Islet precursor cell (in vitro differentiated cells): ENCODE results near the gene TWNK.

Experiments used
- DNase-seq: peaks from one replicate; pipeline ENCODE4 v3.0.0-alpha.2; 2018

Gene TWNK

GRCh38 chr10:100998183-100998990 is 11.0 kb downstream of the TWNK start:
- DNase-seq = peak; percentile 89

- DNase-seq = peak; percentile 87
Measured at GRCh38 chr10:100998991-100999741, 11.8 kb downstream of the TWNK start.

GRCh38 chr10:100999742-101000126 is 12.4 kb downstream of the TWNK start, which contains the start of gene LZTS2:
Gene LZTS2 (plus strand): TSS chr10:100999808. CDS start chr10:101002539, 2,731 bp downstream.
- no peak for DNase-seq

DNA sequence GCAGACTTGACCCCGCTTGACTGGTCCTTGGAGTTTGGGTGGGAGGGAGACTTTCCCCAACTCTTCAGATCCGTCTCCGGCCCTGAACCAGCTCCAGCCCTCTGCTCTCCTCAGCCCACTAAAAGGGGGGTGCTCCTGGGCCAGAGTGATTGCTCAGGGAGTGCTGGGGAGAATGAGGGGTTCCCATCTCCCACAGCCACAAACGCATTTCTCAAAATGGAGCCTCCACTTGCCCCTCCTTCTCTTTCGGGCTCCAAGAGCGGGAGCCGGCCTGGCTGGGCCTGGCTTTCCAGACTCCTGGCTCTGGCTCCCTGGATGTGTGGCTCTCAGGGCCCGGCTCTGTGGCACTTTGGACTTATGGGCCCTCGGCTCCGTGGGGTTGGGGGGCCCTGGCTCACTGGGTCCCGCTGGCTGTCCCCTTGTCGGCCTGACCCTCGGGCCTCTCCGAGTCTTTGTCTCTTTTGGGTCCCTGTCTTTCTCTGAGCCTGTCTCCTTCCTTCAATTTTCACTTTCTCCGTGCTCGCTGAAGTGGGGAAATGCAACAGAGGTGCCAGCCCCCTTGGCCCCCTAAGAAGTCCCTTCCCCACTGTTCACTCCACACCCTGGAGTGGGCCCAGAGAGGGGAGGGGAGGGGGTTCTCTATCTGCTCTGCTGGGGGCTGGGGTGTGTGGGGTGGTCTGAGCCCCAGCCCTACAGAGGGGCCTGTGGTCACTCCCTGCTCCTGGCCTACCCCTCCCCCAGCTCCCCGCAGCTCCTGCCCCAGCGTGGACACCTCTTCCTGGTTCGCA is 13.0 kb downstream of the TWNK start:
- peak; percentile 71 for DNase-seq

DNA sequence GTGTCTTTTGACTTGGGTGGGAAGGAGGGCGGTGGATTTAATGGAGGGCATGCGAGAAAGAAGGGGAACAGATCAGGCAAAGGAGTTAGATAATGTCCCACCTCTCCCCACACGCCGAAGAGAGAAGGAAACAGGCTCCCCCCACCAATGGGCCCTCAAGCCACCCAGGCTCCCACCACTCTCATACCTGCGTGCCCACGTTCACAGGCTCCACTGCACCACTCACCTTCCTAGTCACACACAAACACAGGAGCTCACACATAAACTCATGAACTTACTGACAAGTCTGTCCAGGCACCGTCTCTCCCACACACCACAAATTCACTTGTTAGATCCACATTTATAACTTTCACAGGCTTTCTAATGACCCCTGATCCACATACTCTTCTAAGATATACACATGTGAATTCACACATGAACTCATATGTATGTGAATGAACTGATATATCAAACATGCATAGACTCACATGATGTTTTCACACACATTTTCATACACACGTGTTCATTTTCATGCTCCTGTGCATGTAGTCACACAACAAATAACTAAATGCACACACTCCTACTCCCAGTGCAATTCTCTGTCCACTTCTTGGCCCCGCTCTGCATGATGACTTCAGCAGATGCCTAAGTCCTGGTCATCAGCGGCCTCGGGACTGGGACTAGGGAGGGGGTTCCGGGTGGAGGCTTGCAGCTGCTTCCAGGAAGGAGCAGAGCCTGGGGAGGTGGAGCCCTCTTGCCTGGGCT is 13.7 kb downstream of the TWNK start:
- peak; percentile 87 for DNase-seq

DNA sequence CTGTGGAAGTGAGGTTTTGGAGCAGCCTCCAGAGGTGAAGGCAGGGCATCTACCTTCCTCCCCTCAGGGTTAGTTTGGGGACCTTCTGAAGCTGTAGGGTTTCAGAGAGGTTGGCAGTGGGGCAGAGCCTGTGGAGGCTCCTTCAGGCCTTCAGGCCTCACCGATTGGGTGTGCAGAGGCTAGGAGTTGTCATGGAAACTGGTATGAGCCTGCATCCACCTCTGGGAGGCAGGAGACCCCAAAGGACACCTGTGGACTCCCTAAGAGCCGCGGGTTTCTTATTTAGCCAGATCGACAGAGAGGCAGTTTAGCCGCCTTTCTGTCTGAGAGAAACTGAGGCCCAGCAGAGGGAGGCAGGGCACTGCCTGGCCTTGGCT is 14.3 kb downstream of the TWNK start:
- DNase-seq = no peak

DNA sequence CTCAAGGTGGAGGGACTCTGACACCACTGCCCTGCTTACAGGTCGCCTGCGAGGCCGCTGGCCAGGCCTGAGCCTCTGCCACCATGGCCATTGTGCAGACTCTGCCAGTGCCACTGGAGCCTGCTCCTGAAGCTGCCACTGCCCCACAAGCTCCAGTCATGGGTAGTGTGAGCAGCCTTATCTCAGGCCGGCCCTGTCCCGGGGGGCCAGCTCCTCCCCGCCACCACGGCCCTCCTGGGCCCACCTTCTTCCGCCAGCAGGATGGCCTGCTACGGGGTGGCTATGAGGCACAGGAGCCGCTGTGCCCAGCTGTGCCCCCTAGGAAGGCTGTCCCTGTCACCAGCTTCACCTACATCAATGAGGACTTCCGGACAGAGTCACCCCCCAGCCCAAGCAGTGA is 15.1 kb downstream of the TWNK start:
- no peak for DNase-seq

- DNase-seq = no peak
Measured at GRCh38 chr10:101003639-101004206, 16.4 kb downstream of the TWNK start.

- no peak for DNase-seq
Measured at GRCh38 chr10:101005361-101005760, 18.0 kb downstream of the TWNK start.

DNA sequence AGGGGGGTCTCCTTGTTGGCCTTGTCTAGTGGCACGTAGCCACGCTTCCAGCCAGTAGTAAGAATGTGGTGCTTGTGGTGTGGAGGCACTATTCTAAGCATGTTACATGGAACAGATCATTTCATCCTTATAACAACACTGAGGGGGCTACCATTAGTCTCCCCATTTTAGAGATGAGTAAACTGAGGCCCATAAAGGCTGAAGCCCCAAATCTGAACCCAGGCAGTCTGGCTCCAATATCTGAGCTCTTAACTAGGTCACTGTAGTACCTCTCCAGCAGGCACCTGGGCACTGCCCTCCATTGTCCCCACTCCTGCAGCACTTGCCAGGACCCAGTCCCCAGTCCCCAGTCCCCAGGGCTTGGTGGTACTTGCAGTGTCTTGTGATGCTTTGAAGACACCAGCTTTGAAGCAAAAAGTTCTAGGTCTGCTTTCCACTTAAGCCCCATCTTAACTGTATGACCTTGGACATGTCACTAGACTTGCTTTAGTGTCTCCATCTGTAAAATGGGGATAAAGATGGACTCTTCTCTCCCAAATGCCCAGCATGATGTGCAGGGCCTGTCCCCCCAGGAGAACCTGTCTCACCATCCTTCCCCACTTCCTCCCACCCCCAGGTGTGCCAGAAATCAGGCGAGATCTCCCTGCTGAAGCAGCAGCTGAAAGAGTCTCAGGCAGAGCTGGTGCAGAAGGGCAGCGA is 18.7 kb downstream of the TWNK start:
- no peak for DNase-seq

DNA sequence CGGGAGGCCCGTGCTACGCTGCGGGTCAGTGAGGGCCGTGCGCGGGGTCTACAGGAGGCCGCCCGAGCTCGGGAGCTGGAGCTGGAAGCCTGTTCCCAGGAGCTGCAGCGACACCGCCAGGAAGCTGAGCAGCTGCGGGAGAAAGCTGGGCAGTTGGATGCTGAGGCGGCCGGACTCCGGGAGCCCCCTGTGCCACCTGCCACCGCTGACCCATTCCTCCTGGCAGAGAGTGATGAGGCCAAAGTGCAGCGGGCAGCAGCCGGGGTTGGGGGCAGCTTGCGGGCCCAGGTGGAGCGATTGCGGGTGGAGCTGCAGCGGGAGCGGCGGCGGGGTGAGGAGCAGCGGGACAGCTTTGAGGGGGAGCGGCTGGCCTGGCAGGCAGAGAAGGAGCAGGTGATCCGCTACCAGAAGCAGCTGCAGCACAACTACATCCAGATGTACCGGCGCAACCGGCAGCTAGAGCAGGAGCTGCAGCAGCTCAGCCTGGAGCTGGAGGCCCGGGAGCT is 19.3 kb downstream of the TWNK start:
- DNase-seq = no peak

GRCh38 chr10:101007099-101007711 is 19.9 kb downstream of the TWNK start:
- no peak for DNase-seq

DNA sequence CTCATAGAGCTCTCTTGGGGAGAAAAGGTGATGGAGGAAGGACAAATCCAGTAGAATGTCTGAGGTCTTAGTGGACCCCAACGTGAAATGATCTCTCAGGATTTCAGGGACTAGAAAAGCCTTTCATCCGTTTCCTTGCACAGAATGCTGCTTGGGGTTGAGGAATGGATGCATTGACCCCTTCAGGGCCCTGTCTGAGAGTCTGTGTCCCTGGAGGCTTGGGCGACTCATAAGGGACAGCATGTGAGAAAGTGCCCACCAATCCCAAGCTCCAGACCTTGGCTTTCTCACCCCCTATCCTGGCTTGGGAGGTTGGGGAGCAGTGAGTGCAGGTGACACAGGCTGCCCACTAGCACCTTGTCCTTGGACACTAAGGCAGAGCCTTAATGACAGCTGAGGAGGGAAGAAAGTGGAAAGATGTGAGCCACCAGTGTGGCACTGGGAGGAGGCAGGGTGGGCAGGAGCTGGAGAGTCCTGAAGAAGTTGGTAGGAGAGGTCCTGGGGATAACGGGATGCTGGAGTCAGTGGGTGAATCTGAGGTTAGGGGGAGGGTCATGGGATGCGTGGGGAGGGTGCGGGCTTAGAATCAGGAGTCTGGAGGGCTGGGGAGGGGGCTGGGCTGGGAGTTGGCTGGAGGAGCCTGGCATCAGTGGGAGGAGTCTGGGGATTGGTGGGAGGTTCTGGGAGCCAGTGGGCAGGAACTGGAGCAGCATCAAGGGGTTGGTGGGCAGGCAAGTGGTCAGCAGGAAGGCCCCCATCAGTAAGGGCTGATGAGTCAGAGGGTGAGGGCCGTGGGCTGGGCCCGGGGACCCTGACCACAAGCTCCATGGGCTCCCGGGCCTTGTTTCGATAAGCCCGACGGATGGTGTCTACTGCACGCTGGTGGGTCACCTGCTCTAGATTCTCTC is 20.8 kb downstream of the TWNK start:
- DNase-seq = no peak

DNA sequence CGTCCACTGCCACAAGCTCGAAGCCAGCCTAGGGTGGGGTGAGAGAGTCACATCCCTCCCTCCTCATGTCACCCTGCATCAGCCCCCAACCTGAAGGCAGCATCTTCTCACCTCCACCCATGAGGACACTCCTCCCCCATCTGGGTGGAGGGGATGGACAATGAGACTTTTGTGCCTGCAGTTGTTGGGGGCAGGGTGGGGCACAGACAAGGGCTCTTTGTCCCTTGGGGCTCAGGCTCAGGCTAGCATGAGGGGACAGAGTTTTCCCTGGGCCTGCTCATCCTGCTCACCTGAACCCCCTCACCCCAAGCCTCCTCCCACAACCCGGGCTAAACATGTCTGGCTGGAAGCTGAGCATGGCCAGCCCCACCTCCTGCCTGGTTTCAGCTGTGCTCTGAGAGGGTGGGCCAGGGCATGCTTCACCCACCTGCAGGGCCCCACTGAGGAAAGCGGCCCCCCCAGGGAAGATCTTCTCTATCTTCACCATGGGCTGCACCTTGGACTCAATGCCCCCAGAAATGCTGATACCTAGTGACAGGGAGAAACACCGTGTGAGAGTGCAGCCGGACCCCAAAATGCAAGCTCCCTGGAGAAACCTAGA is 21.6 kb downstream of the TWNK start:
- no peak for DNase-seq

DNA sequence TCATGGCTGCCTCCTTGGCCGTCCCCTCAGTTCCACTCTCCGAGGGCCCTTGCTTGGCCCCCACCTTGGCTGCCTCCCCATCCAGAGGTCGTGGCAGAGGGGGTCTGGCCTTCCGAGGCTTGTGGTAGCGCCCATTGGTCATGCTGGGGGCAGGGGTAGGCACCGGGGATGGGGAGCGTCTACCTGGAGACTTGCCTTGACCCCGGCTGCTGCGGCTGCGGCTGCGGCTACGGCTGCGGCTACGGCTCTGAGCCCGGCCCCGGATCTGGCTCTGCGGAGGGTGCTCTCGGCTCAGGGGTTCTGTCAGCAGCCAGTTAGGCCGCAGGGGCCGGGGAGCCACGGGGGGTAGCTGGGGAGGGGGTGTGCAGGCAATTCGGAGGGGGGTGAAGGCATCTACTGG is 23.0 kb downstream of the TWNK start:
- DNase-seq = no peak

DNA sequence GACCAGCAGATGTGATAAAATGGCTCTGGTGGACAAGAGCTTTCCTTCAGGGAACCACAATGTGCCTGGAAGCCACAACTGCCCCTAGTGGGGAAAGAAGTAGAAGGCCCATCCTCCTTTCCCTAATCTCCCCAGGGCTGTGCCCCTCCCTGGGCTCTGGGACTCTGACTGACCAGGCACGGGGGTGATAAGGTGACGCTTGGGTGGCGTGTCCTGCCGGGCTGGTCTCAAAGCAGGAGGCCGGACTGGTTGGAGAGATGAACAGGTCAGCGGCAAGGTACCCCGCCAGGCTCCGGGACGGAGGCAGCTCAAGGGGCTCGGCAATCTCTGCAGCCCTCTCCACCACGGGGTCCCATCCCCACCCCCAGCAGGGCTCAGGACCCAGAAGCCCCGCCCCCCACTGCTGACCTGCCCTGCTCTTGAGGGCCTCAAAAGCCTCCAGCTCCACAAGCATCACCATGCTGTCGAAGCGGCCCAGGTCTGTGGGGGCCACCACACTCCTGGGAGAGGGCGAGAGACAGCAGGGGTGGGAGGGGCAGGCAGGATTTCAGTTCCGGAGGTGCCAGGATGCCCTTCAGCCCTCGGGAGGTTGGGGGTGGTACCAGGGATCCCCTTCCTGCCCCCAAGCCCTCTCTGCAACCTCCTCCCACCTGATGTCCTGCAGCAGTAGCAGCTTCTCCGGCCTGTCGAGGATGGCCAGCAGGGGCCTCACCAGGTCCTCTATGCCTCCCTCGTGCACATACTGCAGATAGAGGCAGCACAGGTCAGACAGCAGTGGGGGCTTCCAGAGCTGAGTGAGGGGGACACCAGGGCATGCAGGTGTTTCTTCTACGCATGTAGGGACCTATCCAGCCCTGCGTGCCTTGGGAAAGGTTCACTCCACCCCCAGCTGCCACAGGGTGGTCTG is 24.4 kb downstream of the TWNK start:
- DNase-seq = peak; percentile 71

GRCh38 chr10:101012525-101013364 is 25.4 kb downstream of the TWNK start:
- DNase-seq = peak; percentile 91
